Tongue (tissue), 3 donors: ENCODE data around the gene ANTKMT. TPM values are rescaled to one million over a fixed set of nuclear protein-coding genes. Genes with fewer than 3 reads are reported as not detected.

Experiments used
- DNase-seq: peaks from one replicate; pipeline ENCODE4 v3.0.0-alpha.2; 2015
- small RNA-seq: library from RNA; depleted of rRNA; stranded (forward); fragments of <200 nt; gene quantifications from one replicate; pipeline ENCODE3, GENCODE V24; 2014; ENCODE audit warnings: low replicate concordance
- total RNA-seq: library from RNA; depleted of rRNA; stranded (reverse); fragments of >200 nt; gene quantifications from one replicate; pipeline ENCODE4 v1.2.3, GENCODE V29; 2014

The ANTKMT gene
- total RNA-seq, 1 donor from 2014 or later = 13.4 TPM

DNA sequence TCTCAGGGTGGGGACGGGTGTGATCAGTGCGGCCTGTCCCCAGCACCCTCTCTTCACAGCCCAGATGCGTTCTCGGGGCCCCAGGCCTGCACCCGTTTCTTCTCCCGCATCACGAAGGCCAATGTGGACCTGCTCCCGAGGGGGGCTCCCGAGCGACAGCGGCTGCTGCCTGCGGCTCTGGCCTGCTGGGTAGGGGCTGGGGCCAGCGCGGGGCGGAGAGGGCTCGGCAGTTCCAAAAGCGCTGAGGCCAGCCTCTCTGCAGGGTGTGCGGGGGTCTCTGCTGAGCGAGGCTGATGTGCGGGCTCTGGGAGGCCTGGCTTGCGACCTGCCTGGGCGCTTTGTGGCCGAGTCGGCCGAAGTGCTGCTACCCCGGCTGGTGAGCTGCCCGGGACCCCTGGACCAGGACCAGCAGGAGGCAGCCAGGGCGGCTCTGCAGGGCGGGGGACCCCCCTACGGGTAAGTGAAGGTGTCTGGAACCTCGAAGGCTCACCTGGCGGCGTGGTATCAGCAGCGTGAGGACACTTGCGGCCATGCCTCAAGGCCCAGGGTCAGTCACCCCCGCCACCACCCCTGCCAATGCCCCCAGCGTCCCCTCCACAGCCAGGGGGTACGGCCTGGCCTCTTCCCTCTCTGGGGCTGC, 44.0 kb downstream of the ANTKMT start:
- no peak for DNase-seq

GRCh38 chr16:765488-765865, 44.5 kb downstream of the ANTKMT start:
- DNase-seq = no peak

DNA sequence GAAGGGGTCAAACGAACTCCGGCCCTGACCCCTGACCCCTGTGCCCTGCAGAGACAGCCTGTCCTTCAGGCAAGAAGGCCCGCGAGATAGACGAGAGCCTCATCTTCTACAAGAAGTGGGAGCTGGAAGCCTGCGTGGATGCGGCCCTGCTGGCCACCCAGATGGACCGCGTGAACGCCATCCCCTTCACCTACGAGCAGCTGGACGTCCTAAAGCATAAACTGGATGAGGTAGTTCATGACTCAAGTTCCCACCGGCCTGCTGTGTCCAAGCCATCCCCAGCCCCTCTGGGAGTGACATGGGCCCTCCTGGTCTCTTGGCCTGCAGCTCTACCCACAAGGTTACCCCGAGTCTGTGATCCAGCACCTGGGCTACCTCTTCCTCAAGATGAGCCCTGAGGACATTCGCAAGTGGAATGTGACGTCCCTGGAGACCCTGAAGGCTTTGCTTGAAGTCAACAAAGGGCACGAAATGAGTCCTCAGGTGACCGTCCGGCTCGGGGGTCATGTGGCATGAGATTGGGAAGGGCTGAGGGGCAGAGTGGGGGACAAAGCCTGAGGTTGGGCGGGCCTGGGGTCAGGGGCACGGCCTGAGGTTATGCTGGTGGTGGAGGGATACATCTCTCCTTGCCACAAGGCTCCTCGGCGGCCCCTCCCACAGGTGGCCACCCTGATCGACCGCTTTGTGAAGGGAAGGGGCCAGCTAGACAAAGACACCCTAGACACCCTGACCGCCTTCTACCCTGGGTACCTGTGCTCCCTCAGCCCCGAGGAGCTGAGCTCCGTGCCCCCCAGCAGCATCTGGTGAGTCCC, 45.3 kb downstream of the ANTKMT start:
- DNase-seq = no peak

DNA sequence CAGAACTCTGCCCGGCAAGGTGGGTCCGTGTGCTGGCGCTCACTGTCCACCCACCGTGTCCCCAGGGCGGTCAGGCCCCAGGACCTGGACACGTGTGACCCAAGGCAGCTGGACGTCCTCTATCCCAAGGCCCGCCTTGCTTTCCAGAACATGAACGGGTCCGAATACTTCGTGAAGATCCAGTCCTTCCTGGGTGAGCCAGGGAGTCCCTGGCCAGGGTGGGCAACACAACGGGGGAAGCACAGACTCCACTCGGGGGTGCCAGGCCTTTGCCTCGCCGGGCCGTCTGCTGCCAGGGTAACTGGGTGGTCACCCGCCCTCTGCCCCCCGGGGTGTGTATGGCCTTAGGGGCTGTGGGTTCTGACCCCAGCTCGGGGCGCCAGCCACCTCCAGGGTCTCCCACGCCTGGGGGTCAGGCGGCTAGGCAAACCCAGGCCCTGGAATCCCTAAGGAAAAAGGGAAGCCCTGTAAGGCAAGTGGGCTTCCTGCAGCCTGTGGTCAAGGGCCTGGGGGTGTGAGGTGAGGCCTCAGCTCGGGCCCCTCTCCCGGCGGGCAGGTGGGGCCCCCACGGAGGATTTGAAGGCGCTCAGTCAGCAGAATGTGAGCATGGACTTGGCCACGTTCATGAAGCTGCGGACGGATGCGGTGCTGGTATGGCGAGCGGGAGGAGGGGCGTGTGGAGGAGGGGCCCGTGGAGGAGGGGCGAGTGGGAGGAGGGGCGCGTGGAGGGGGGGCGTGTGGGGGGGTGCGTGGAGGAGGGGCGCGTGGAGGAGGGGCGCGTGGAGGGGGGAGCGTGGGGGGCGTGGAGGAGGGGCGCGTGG, 46.1 kb downstream of the ANTKMT start:
- no peak for DNase-seq

- no peak for DNase-seq
These were observed 46.8 kb downstream of the ANTKMT start for GRCh38 chr16:767743-768235.

DNA sequence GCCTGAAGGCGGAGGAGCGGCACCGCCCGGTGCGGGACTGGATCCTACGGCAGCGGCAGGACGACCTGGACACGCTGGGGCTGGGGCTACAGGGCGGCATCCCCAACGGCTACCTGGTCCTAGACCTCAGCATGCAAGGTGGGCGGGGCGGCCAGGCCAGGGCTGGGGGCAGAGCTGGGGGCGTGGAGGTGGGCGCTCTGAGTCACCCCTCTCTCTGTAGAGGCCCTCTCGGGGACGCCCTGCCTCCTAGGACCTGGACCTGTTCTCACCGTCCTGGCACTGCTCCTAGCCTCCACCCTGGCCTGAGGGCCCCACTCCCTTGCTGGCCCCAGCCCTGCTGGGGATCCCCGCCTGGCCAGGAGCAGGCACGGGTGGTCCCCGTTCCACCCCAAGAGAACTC, 47.5 kb downstream of the ANTKMT start:
- no peak for DNase-seq

GRCh38 chr16:769184-769784, 48.3 kb downstream of the ANTKMT start:
- no peak for DNase-seq

- no peak for DNase-seq
These were observed 49.0 kb downstream of the ANTKMT start for GRCh38 chr16:769934-770333.

- no peak for DNase-seq
These were observed 49.5 kb downstream of the ANTKMT start for GRCh38 chr16:770411-770810.

Small RNA genes within 50 kb of the gene (small RNA-seq; reads per million reads assigned to genes)
- gene MIR662 = not detected

Other genes with a start within 250 kb of the ANTKMT start
- 23.7 TPM for gene CAPN15, start 193.4 kb upstream of the ANTKMT start, total RNA-seq
- gene PRR35, start 160.8 kb upstream of the ANTKMT start, total RNA-seq = not detected
- 0.41 TPM for gene NHLRC4, start 154.1 kb upstream of the ANTKMT start, total RNA-seq
- 9.9 TPM for gene PIGQ, start 151.2 kb upstream of the ANTKMT start, total RNA-seq
- 18.2 TPM for gene RAB40C, start 131.1 kb upstream of the ANTKMT start, total RNA-seq
- not detected for gene WFIKKN1, start 90.2 kb upstream of the ANTKMT start, total RNA-seq
- 36.6 TPM for gene METTL26, start 84.8 kb upstream of the ANTKMT start, total RNA-seq
- gene MCRIP2, start 79.3 kb upstream of the ANTKMT start, total RNA-seq = 19.7 TPM
- 17.1 TPM for gene WDR90, start 71.8 kb upstream of the ANTKMT start, total RNA-seq
- gene RHOT2, start 53.0 kb upstream of the ANTKMT start, total RNA-seq = 34.8 TPM
- gene RHBDL1, start 45.5 kb upstream of the ANTKMT start, total RNA-seq = 1.2 TPM
- gene STUB1, start 40.7 kb upstream of the ANTKMT start, total RNA-seq = 88.1 TPM
- gene JMJD8, start 36.8 kb upstream of the ANTKMT start, total RNA-seq = 26.6 TPM
- gene WDR24, start 30.7 kb upstream of the ANTKMT start, total RNA-seq = 6.7 TPM
- 1.3 TPM for gene FBXL16, start 15.3 kb upstream of the ANTKMT start, total RNA-seq
- gene METRN, start 6.0 kb upstream of the ANTKMT start, total RNA-seq = 37.7 TPM
- 1.4 TPM for gene CCDC78, start 5.3 kb downstream of the ANTKMT start, total RNA-seq
- gene HAGHL, start 6.0 kb downstream of the ANTKMT start, total RNA-seq = 1.5 TPM
- gene CIAO3, start 19.9 kb downstream of the ANTKMT start, total RNA-seq = 36.1 TPM
- 5.3 TPM for gene MSLN, start 39.6 kb downstream of the ANTKMT start, total RNA-seq
- 11.6 TPM for gene RPUSD1, start 67.2 kb downstream of the ANTKMT start, total RNA-seq
- gene CHTF18, start 67.5 kb downstream of the ANTKMT start, total RNA-seq = 14.9 TPM
- not detected for gene GNG13, start 79.6 kb downstream of the ANTKMT start, total RNA-seq
- gene LMF1, start 249.8 kb downstream of the ANTKMT start, total RNA-seq = 40.6 TPM